H1 (cell line): Measurements from ENCODE around the gene ADAMTS9. TPM values are rescaled to one million over a fixed set of nuclear protein-coding genes. Genes with fewer than 3 reads are reported as not detected.

Experiments used
- CTCF ChIA-PET: fragments of 300-600 bp; sonication (Branson Sonifier 250); formaldehyde crosslinking; loops from one replicate; lab custom pipeline; 2021; ENCODE audit not compliant: partially characterized antibody; lab: Charles Lee
- POLR2A ChIA-PET: fragments of 300-600 bp; sonication (Branson Sonifier 250); formaldehyde crosslinking; loops from one replicate; lab custom pipeline; 2021; ENCODE audit warnings: inconsistent platforms; ENCODE audit not compliant: partially characterized antibody; lab: Charles Lee
- DNase-seq, 2 experiments: peaks; one replicate each; pipeline versions ENCODE4 v3.0.0 to v3.0.0-alpha.2; 2010 to 2022; ENCODE audit warnings: low spot score in 2 of 2, low read depth in 1 of 2, mixed read lengths in 1 of 2
- FAIRE-seq: peaks from 2 replicates; lab custom pipeline; 2011; peaks lifted over from hg19 to GRCh38; lab: Jason Lieb, UNC
- H2AFZ ChIP-seq: 2 replicates; pipeline ENCODE4 v1.8.1; 2012; ENCODE audit warnings: low read length, inconsistent platforms
- H2AK5ac ChIP-seq: 2 replicates; pipeline ENCODE4 v1.6.1; 2013; ENCODE audit warnings: low read depth, low read length
- H2BK120ac ChIP-seq: replicated peaks from 2 replicates; pipeline ENCODE3; 2013; ENCODE audit warnings: low read depth, low read length, inconsistent platforms
- H2BK12ac ChIP-seq: 2 replicates; pipeline ENCODE4 v1.6.1; 2013; ENCODE audit warnings: low read depth, low read length
- H2BK15ac ChIP-seq: 2 replicates; pipeline ENCODE4 v1.6.1; 2013; ENCODE audit warnings: low read length
- H2BK20ac ChIP-seq: 2 replicates; pipeline ENCODE4 v1.6.1; 2013; ENCODE audit warnings: low read length
- H2BK5ac ChIP-seq: 2 replicates; pipeline ENCODE4 v1.6.1; 2013; ENCODE audit warnings: low read depth, low read length
- H3K14ac ChIP-seq: 2 replicates; pipeline ENCODE4 v1.6.1; 2013; ENCODE audit warnings: inconsistent platforms; ENCODE audit not compliant: insufficient read length
- H3K18ac ChIP-seq: 2 replicates; pipeline ENCODE4 v1.6.1; 2013; ENCODE audit warnings: low read length; ENCODE audit errors: extremely low read depth
- H3K23ac ChIP-seq: 2 replicates; pipeline ENCODE4 v1.6.1; 2013; ENCODE audit warnings: inconsistent platforms; ENCODE audit not compliant: insufficient read length
- H3K23me2 ChIP-seq: 2 replicates; pipeline ENCODE4 v1.6.1; 2013; ENCODE audit warnings: low read depth, low read length
- H3K27ac ChIP-seq: 2 replicates; pipeline ENCODE4 v1.6.1; 2011; ENCODE audit warnings: low read depth, low read length, inconsistent platforms
- H3K27me3 ChIP-seq, 4 experiments: replicated peaks in 1 of 4; 1 replicate in 1 of 4; 2 replicates in 3 of 4; pipeline versions ENCODE4 v1.6.1 to v1.8.1; 2011 to 2013; ENCODE audit warnings: low read length in 3 of 4, mild to moderate bottlenecking in 3 of 4, inconsistent platforms in 2 of 4, mixed read lengths in 2 of 4, moderate library complexity in 1 of 4; ENCODE audit not compliant: control insufficient read depth in 3 of 4, insufficient read depth in 3 of 4; ENCODE audit errors: extremely low read depth in 1 of 4
- H3K36me3 ChIP-seq, 4 experiments: 2 replicates each; pipeline versions ENCODE4 v1.6.1 to v1.8.1; 2011 to 2013; ENCODE audit warnings: mild to moderate bottlenecking in 4 of 4, low read length in 3 of 4, moderate library complexity in 2 of 4, control low read depth in 1 of 4, inconsistent platforms in 1 of 4; ENCODE audit not compliant: insufficient read depth in 4 of 4, control insufficient read depth in 2 of 4
- H3K4ac ChIP-seq: replicated peaks from 2 replicates; pipeline ENCODE3; 2013; ENCODE audit warnings: low read length, low read depth, mixed read lengths, inconsistent platforms; ENCODE audit not compliant: insufficient read length
- H3K4me1 ChIP-seq, 4 experiments: replicated peaks in 1 of 4; 1 replicate in 1 of 4; 2 replicates in 3 of 4; pipeline versions ENCODE4 v1.6.1 to v1.8.1; 2011 to 2013; ENCODE audit warnings: low read length in 3 of 4, inconsistent platforms in 2 of 4, mixed read lengths in 1 of 4; ENCODE audit not compliant: insufficient read depth in 4 of 4, control insufficient read depth in 3 of 4
- H3K4me2 ChIP-seq, 2 experiments: 2 replicates each; pipeline versions ENCODE4 v1.6.1 to v1.8.1; 2011 to 2013; ENCODE audit warnings: low read depth in 2 of 2, low read length in 2 of 2, control low read depth in 1 of 2, inconsistent platforms in 1 of 2, mild to moderate bottlenecking in 1 of 2; ENCODE audit not compliant: insufficient read depth in 1 of 2
- H3K4me3 ChIP-seq, 4 experiments: fragments of 200-600, 300-600 bp in 1 of 4; sonication (generic), shearing (Covaris generic), sonication (Bioruptor Twin) in 1 of 4; 2 replicates each; pipeline versions ENCODE4 v1.5.1 to v1.8.1; 2011 to 2016; ENCODE audit warnings: low read length in 4 of 4, low read depth in 3 of 4, control low read depth in 2 of 4, inconsistent platforms in 2 of 4, mild to moderate bottlenecking in 2 of 4, mixed read lengths in 1 of 4, moderate library complexity in 1 of 4; ENCODE audit not compliant: insufficient read depth in 2 of 4; ENCODE audit errors: extremely low read depth in 1 of 4
- H3K56ac ChIP-seq: replicated peaks from 2 replicates; pipeline ENCODE3; 2013; ENCODE audit warnings: low read depth, mild to moderate bottlenecking, mixed read lengths, low read length, inconsistent platforms; ENCODE audit not compliant: insufficient read length
- H3K79me1 ChIP-seq: 2 replicates; pipeline ENCODE4 v1.6.1; 2013; ENCODE audit warnings: low read depth, low read length, control low read depth
- H3K79me2 ChIP-seq, 2 experiments: 2 replicates each; pipeline versions ENCODE4 v1.6.1 to v1.8.1; 2012 to 2013; ENCODE audit warnings: low read length in 2 of 2, mild to moderate bottlenecking in 2 of 2, inconsistent platforms in 1 of 2; ENCODE audit not compliant: insufficient read depth in 2 of 2, control insufficient read depth in 1 of 2
- H3K9ac ChIP-seq, 4 experiments: replicated peaks in 1 of 4; 1 replicate in 1 of 4; 2 replicates in 3 of 4; pipeline versions ENCODE4 v1.6.1 to v1.8.1; 2011 to 2013; ENCODE audit warnings: low read depth in 3 of 4, low read length in 3 of 4, control low read depth in 2 of 4, mild to moderate bottlenecking in 2 of 4, moderate library complexity in 2 of 4, inconsistent platforms in 1 of 4; ENCODE audit errors: extremely low read depth in 1 of 4
- H3K9me3 ChIP-seq, 2 experiments: 2 replicates each; pipeline versions ENCODE4 v1.6.1 to v1.8.1; 2012 to 2013; ENCODE audit warnings: mild to moderate bottlenecking in 2 of 2, moderate library complexity in 2 of 2, control low read depth in 1 of 2, inconsistent platforms in 1 of 2, low read depth in 1 of 2, low read length in 1 of 2, mixed read lengths in 1 of 2; ENCODE audit not compliant: insufficient read depth in 2 of 2
- H4K20me1 ChIP-seq, 2 experiments: replicated peaks in 1 of 2; 2 replicates each; pipeline versions ENCODE3 to v1.8.1; 2011 to 2013; ENCODE audit warnings: inconsistent platforms in 2 of 2, low read length in 2 of 2, mild to moderate bottlenecking in 1 of 2; ENCODE audit not compliant: insufficient read depth in 2 of 2, control insufficient read depth in 1 of 2
- H4K5ac ChIP-seq: 2 replicates; pipeline ENCODE4 v1.6.1; 2013; ENCODE audit warnings: low read length, low read depth, mixed read lengths, inconsistent platforms; ENCODE audit not compliant: insufficient read length
- H4K8ac ChIP-seq: 2 replicates; pipeline ENCODE4 v1.8.0; 2013; ENCODE audit warnings: mild to moderate bottlenecking, moderate library complexity, low read length, inconsistent platforms; ENCODE audit not compliant: insufficient read depth; ENCODE audit errors: extremely low read depth
- H4K91ac ChIP-seq: replicated peaks from 2 replicates; pipeline ENCODE3; 2013; ENCODE audit warnings: low read length, mixed read lengths, inconsistent platforms; ENCODE audit not compliant: insufficient read length
- ATF2 ChIP-seq: IDR thresholded peaks from 2 replicates; pipeline ENCODE4 v1.6.1; 2012; ENCODE audit warnings: low read length, inconsistent platforms
- CHD2 ChIP-seq: IDR thresholded peaks from 2 replicates; pipeline ENCODE4 v1.6.1; 2012; ENCODE audit warnings: low read length, improper control_type of control experiment
- CREB1 ChIP-seq: IDR thresholded peaks from 2 replicates; pipeline ENCODE4 v1.6.1; 2012; ENCODE audit warnings: inconsistent platforms
- JUND ChIP-seq: IDR thresholded peaks from 2 replicates; pipeline ENCODE4 v1.6.1; 2011; ENCODE audit warnings: mild to moderate bottlenecking, improper control_type of control experiment, low read length
- POLR2AphosphoS5 ChIP-seq: IDR thresholded peaks from 2 replicates; pipeline ENCODE4 v1.6.1; 2011; ENCODE audit warnings: low read depth, low read length
- SP2 ChIP-seq: IDR thresholded peaks from 2 replicates; pipeline ENCODE4 v1.6.1; 2012; ENCODE audit warnings: mild to moderate bottlenecking, low read length, inconsistent platforms
- SP4 ChIP-seq: IDR thresholded peaks from 2 replicates; pipeline ENCODE4 v1.6.1; 2012; ENCODE audit warnings: low read length, inconsistent platforms
- TAF7 ChIP-seq: optimal IDR thresholded peaks from 2 replicates; pipeline ENCODE3; 2011; ENCODE audit warnings: low read depth, mild to moderate bottlenecking, inconsistent platforms, low read length, moderate library complexity, borderline replicate concordance
- TEAD4 ChIP-seq: IDR thresholded peaks from 2 replicates; pipeline ENCODE4 v1.6.1; 2012; ENCODE audit warnings: low read depth, low read length, inconsistent platforms, mixed read lengths
- WGBS, 2 experiments: shearing (Covaris generic) in 1 of 2; methylation state at CpG; one replicate each; pipeline versions ENCODE4 v1.1.6 to v1.1.7; 2013 to 2015; ENCODE audit warnings: low lambda C conversion rate in 2 of 2, mixed read lengths in 2 of 2, inconsistent platforms in 1 of 2, low coverage in 1 of 2, missing lambda C conversion rate in 1 of 2; ENCODE audit not compliant: insufficient replicate concordance in 2 of 2, insufficient coverage in 1 of 2, insufficient read length in 1 of 2; ENCODE audit errors: extremely low coverage in 1 of 2, missing lambda C conversion rate in 1 of 2; 5-methylcytosine and 5-hydroxymethylcytosine counted together
- polyA plus RNA-seq, 7 experiments: library from polyadenylated mRNA; depleted of rRNA in 3 of 7; stranded (reverse) in 5 of 7; unstranded in 2 of 7; fragments of >200 nt in 5 of 7; fragments of 200-250 nt in 2 of 7; gene quantifications; 1 replicate in 5 of 7; 2 replicates in 1 of 7; 4 replicates in 1 of 7; pipeline versions ENCODE4 v1.2.1 to v1.2.3, GENCODE V29; 2011 to 2013; ENCODE audit warnings: missing spikeins in 2 of 7, mixed read lengths in 2 of 7
- total RNA-seq: library from RNA; stranded (reverse); fragmentation: NEBNext Ultra II Directional; extraction: Animal tissue kit (Norgen Biotek cat#: 25700); gene quantifications from 2 replicates; pipeline ENCODE4 v1.2.1, GENCODE V29; 2021

Gene ADAMTS9
- total and polyA plus RNA-seq, 2 of the 8 experiments (the other 6 are each of a cell fraction or from before 2014, with no cell fraction given), result 0.20 to 0.41 TPM

GRCh38 chr3:64593350-64593749 is 94.5 kb downstream of the ADAMTS9 start:
- ChIA-PET POLR2A (no interaction called here), CTCF (interaction anchor here (1.1 to 3.4 kb wide), 4 partner anchors 9 to 59 kb away, joined by 3 to 24 read pairs (median 5); no protein-coding TSS in a partner anchor)
- Histone ChIP-seq H3K36me3 (no peaks in the 10 kb centered on the region), H2AFZ (no peak overlapping the region), H4K5ac (no peak overlapping the region), H3K79me1 (no peaks in the 10 kb centered on the region), H3K27me3 (no peaks in the 10 kb centered on the region), H2BK20ac (no peak overlapping the region), H3K4me3 (no peak overlapping the region), H3K56ac (no peak overlapping the region), H4K91ac (no peak overlapping the region), H3K23ac (no peak overlapping the region), H3K18ac (no peak overlapping the region), H3K9ac (no peak overlapping the region), H2BK120ac (no peak overlapping the region), H2AK5ac (no peak overlapping the region), H3K27ac (no peak overlapping the region), H2BK15ac (no peak overlapping the region), H3K23me2 (no peaks in the 10 kb centered on the region), H2BK12ac (no peak overlapping the region), H4K8ac (no peak overlapping the region), H3K9me3 (no peaks in the 10 kb centered on the region; a peak in 1 of 4 replicates), H3K4me2 (no peak overlapping the region), H2BK5ac (no peak overlapping the region), H4K20me1 (no peaks in the 10 kb centered on the region), H3K4ac (no peak overlapping the region), H3K4me1 (no peaks in the 10 kb centered on the region), H3K14ac (no peak overlapping the region), H3K79me2 (no peaks in the 10 kb centered on the region)
- FAIRE-seq (no peak), DNase-seq (no peak)
- TF ChIP-seq CREB1, result no peak
- no peak for TF ChIP-seq SP2
- no peak for TF ChIP-seq JUND
- no peak for TF ChIP-seq TAF7
- TF ChIP-seq SP4, result no peak
- TF ChIP-seq ATF2, result no peak
- TF ChIP-seq TEAD4, result no peak
- TF ChIP-seq CHD2, result no peak
- TF ChIP-seq POLR2AphosphoS5, result no peak
- 93% methylated on average over 3 of the region's 3 CpGs; no CpG with 5 or more reads in 1 of the 2 experiments for WGBS, 2 experiments
